Testis (tissue), 2 donors: Measurements from ENCODE around the gene HOXA13.

Experiments
- POLR2A ChIP-seq: fragments of 450-650 bp; IDR thresholded peaks from one replicate; pipeline ENCODE4 v1.6.1; 2017; ENCODE audit warnings: antibody characterized with exemption, mild to moderate bottlenecking, moderate library complexity
- TF ChIP-seq, protein P1 (sequence below), 3 experiments: fragments of 450-650 bp in 2 of 3; fragments of 200-600 bp in 1 of 3; sonication (generic) in 1 of 3; IDR thresholded peaks; one replicate each; pipeline ENCODE4 v1.5.1; 2016 to 2019; ENCODE audit warnings: antibody characterized with exemption in 3 of 3, mild to moderate bottlenecking in 2 of 3, moderate library complexity in 1 of 3

DNA sequence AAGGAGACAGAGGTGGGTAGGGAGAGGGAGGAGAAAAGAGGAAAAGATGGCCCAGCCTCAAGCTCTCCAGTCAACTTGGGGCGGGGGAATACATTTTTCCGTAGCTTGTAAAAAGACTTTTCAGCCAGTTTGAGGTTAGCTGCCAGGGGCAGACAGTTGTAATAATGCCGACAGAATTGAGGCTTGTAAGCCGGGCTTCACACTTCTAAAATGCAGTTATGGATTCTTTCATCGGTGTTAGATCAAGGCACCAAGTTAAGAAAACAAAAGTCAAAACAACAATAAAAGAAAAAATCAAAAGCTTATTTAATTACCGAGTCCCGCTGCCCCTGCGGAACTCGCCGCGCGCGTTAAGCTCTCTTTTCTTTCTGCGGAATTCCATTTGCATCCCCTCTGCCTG, 42.3 kb upstream of the HOXA13 start:
- TF ChIP-seq, protein P1, sequence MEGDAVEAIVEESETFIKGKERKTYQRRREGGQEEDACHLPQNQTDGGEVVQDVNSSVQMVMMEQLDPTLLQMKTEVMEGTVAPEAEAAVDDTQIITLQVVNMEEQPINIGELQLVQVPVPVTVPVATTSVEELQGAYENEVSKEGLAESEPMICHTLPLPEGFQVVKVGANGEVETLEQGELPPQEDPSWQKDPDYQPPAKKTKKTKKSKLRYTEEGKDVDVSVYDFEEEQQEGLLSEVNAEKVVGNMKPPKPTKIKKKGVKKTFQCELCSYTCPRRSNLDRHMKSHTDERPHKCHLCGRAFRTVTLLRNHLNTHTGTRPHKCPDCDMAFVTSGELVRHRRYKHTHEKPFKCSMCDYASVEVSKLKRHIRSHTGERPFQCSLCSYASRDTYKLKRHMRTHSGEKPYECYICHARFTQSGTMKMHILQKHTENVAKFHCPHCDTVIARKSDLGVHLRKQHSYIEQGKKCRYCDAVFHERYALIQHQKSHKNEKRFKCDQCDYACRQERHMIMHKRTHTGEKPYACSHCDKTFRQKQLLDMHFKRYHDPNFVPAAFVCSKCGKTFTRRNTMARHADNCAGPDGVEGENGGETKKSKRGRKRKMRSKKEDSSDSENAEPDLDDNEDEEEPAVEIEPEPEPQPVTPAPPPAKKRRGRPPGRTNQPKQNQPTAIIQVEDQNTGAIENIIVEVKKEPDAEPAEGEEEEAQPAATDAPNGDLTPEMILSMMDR (IDR thresholded peaks at IDR 0.05): no peak
- no peak for TF ChIP-seq POLR2A
